ENCODE results near the gene RAE1. TPM values are rescaled to one million over a fixed set of nuclear protein-coding genes. Genes with fewer than 3 reads are reported as not detected.

RAE1 gene, protein sequence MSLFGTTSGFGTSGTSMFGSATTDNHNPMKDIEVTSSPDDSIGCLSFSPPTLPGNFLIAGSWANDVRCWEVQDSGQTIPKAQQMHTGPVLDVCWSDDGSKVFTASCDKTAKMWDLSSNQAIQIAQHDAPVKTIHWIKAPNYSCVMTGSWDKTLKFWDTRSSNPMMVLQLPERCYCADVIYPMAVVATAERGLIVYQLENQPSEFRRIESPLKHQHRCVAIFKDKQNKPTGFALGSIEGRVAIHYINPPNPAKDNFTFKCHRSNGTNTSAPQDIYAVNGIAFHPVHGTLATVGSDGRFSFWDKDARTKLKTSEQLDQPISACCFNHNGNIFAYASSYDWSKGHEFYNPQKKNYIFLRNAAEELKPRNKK
- 58.7 and 62.1 TPM in 2 replicates for total RNA-seq (2014; rRNA removed; shearing (Covaris generic))

- DNase-seq (ENCODE audit: low read depth), result peak; percentile 93
Observed at GRCh38 chr20:57351042-57351783, at the start of gene RAE1. Gene RAE1 (plus strand): TSS chr20:57351255. CDS start chr20:57354039, 2,784 bp downstream.

GRCh38 chr20:57306747-57307146 is 44.3 kb upstream of the RAE1 start:
- DNase-seq (ENCODE audit: low read depth), result no peak

DNA sequence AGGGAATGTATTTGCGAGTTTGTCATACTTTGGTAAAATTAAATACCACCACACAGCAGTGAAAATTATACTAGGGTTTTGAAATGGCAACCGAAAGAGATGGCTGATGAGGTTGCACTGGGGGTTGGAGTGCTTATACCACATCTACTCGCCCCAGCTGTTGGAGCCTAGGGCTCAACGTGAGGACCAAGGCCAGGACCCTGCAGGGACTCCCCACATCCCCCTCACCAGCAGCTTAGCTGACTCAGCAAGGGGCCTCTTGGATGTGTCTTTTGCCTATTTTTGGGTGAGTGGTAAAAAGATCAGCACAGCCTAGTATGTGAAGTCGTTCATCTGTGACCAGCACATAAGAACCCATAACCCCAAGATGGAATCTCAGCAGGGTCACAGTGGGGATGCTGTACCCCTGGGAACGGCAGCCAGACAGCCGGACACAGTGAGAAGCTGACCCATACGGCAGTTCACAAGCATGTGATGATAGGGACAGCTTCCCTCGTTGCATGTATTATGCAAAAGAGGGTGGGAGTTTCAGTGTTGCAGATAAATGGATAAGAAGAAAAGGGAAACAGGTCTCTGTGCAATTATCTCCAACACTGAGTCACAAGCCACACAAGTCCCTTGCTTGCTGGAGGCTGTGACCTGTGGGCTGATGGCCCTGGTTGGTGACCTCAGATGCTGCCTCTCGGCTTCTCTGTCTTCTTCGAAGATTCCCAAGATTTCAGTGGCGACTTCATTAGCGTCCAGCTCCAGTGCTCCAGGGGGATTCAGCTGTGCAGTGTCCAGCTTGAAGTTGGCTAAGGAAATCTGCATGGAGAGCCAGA is 42.4 kb upstream of the RAE1 start:
- DNase-seq (ENCODE audit: low read depth), result no peak

DNA sequence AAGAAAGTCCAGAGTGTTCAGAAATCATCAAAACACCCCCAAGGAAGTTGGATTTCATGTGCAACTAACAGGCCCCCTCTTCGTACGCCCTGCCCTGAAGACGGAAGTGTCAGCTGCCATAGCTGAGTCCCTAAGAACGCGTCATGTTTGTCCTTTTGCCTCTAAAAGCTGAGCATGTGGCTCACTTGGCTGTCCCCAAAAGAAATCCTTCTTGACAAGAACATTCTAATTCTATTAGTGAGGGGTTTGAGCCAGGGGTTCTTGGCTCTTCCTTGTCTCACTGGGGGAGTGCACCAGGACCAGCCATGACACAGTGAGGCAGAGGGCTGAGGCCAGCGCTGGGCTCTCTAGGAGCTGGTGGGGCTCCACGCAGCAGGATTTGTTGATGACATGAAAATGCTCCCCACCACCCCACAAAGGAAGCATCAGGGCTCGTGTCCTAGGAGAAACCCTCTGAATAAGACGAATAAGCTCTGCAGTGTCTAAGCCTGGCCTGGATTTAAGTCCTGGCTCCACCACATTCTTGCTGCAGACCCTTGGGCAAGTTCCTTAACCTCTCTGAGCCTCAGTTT is 41.4 kb upstream of the RAE1 start:
- DNase-seq (ENCODE audit: low read depth), result no peak

GRCh38 chr20:57310821-57311514 is 40.1 kb upstream of the RAE1 start:
- no peak for DNase-seq (ENCODE audit: low read depth)

DNA sequence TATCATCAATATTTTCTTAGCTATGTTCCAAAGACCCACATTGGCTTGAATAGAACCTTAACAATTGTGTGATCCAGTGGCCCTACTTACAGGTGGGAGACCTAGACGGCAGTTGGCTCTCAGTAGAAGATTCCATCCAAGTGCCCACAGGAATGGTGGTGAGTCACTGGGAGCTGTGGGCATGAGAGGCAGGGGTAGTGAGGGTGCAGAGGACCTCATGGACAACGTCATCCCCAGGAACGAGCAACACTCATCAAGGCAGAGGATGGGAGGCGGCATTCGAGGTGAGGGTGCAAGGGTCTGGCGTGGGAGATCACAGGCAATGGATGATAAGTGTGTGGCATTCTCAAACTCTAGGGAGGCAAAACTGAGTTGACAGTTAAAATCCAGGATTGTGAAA is 38.9 kb upstream of the RAE1 start:
- no peak for DNase-seq (ENCODE audit: low read depth)

DNA sequence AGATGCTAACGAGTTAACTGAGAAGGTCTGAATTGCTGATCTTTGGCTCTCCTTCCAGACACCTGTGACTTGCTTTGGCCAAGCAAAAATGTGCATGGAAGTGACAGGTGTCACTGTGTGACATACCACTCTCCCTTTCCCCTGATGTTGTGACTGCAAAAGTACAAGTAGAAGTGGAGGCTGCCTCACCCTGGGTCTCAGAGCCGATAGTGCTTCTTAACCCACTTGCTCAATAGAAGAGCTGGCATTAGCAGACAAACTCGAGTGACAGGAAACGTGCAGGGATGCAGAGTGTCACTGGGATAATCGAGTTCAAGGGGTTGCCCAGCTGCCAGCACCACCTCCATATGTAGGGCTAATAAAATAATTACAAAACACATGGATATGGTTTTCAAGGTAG is 37.8 kb upstream of the RAE1 start:
- DNase-seq (ENCODE audit: low read depth), result no peak

DNA sequence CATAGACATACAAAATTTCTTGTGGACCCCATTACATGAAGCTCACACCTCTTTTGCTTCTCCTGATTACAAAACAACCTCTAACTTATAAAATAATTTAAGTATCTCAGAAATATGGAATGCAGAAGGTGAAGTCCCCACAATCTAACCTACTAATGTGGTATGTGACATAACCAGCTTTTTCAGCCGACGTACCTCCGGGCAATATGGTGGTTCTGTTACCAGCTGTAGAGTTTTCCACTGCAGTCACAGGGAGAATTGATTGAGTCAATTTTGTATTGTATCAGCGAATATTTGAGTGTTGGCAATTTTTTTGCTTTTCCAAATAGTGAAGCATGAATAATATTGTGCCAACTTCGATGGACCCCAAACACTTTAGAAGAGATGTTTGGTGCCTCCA is 37.1 kb upstream of the RAE1 start:
- no peak for DNase-seq (ENCODE audit: low read depth)

GRCh38 chr20:57315083-57315975 is 35.7 kb upstream of the RAE1 start:
- DNase-seq (ENCODE audit: low read depth), result no peak

DNA sequence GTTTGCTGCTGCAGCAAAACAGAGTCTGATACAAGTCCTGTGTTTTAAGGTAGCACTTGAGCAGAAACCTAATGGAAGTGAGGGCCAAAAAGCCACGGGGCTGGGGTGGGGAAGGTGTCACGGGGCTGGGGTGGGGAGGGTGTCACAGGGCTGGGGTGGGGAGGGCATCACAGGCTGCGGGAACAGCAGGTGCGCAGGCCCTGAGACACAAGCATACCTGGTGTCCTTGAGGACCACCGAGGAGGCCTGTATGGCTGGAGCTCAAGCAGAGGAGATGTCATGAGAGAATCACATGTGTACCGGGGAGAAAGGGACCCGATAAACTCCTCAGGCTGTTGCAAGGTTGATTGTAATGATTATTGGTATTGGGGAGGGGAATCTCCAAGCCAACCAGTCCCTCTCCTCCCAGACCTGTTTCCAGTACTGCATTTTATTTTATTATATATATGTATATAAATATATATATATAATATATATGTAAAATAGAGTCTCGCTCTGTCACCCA is 35.0 kb upstream of the RAE1 start:
- DNase-seq (ENCODE audit: low read depth), result no peak

GRCh38 chr20:57316795-57317201 is 34.3 kb upstream of the RAE1 start:
- no peak for DNase-seq (ENCODE audit: low read depth)

GRCh38 chr20:57317316-57317788 is 33.7 kb upstream of the RAE1 start:
- DNase-seq (ENCODE audit: low read depth), result no peak

DNA sequence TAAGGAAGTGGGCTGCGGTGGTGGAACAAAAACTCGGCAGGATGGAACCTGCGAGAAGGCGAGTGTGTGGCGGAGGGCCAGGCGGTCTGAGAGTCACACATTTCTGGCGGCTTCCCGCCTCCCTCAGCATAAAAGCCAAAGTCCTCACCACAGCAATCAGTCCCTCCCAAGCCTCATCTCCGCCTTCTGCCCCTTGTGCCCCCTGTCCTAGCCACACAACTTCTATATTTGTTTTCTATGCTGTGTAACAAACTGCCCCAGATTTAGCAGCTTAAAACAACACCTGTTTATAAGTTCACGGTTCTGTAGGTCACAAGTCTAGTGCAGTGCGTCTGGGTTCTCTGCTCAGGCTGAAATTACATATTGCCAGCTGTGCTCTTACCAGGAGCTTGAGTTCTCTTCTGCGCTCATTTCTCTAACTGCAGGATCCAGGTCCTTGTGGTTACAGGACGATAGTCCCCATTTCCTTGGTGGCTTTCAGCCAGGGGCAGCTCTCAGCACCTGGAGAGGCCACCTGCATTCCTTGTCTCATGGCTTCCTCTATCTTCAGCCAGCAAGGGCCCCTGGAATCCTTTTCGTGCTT is 33.2 kb upstream of the RAE1 start:
- peak; percentile 35 for DNase-seq (ENCODE audit: low read depth)

- no peak for DNase-seq (ENCODE audit: low read depth)
Observed at GRCh38 chr20:57319584-57319983, 31.5 kb upstream of the RAE1 start.

GRCh38 chr20:57320358-57320757 is 30.7 kb upstream of the RAE1 start:
- DNase-seq (ENCODE audit: low read depth), result no peak

DNA sequence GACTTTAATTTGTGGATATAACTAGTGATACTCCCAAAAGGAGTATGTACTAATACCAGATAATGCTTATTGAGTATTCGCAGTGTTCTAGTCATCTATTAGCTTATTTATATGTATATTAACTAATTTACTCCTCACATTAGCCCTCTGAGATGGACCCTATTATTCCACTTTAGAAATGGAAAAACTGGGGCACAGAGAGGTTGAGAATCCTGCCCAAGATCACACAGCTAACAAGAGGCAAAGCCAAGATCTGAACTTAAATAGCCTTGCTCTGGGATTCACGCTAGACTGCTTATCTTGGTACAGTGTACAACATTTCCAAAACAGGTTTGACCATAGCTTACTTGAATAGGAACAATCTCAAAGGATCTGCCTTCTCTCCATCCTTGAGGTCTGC is 29.9 kb upstream of the RAE1 start:
- DNase-seq (ENCODE audit: low read depth), result no peak

- peak; percentile 53 for DNase-seq (ENCODE audit: low read depth)
Observed at GRCh38 chr20:57322476-57322875, 28.6 kb upstream of the RAE1 start.

DNA sequence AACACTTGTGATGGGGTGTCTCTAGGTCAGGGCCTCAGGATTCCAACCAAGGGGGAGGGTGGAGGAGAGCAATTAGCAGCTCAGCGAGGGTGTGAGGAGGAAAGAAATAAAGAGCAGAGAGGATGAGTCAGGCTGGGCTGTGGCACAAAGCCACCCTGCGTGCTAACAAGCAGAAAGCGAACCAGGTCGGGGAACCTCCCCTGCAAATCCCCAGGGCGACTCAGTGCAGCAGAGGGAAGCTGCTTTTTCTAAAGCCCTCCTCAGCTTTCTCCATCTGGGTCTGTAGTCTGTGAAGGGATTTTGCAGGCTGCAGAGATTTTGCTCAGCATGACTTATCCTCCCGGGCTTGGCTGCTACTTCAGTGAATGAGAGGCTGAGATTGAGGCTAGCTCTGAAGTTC is 28.0 kb upstream of the RAE1 start:
- peak; percentile 92 for DNase-seq (ENCODE audit: low read depth)

DNA sequence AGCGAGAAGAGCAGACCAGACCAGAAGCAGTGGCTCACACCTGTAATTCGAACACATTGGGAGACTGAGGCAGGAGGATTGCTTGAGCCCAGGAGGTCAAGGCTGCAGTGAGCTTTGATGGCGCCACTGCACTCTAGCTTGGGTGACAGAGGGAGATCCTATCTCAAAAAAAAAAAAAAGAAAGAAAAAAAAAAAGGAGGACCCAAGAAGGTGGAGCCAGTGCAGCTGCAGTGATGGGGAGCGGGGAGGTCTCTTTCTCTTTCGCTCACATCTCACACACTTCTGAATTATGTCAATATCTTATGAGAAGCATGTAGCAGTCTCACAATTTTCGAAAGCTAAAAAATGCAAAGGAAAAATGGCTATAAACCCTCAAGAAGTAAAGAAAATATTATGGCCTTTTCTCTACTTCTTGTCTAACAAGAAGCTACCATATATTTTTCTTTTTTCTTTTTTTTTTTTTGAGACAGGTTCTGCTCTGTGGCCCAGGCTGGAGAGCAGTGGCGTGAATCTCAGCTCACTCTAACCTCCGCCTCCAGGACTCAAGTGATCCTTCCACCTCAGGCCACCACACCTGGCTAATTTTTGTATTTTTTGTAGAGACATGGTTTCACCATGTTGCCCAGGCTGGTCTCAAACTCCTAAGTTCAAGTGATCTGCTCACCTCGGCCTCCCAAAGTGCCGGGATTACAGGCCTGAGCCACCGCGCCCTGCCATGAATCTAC is 25.3 kb upstream of the RAE1 start:
- DNase-seq (ENCODE audit: low read depth), result no peak
